Measurements from ENCODE around the gene WNK2. TPM values are rescaled to one million over a fixed set of nuclear protein-coding genes. Genes with fewer than 3 reads are reported as not detected.

The WNK2 gene
- total RNA-seq, 1 experiment from 2014 or later = 69.4 TPM

DNA sequence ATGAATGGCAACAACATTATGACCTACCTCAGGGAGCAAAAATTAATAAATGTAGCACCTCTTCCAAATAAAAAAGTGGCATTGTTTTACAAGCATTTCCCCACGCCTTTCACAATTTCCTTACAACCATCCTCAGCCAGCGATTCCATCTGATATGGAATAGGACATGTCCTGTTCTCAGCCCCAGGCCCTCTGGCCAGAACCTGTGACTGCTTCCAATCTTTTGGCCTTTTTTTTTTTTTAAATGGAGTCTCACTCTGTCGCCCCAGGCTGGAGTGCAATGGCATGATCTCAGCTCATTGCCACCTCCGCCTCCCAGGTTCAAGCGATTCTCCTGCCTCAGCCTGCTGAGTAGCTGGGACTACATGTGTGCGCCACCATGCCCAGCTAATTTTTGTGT is 16.8 kb upstream of the WNK2 start:
- Mint-ChIP-seq H3K4me1 (no peaks in the 10 kb centered on the region), H3K36me3 (ENCODE audit: insufficient read depth in 1 of 3, low read depth in 3 of 3) (no peaks in the 10 kb centered on the region), H3K27me3 (ENCODE audit: low read depth) (peaks cover under 1% of the 10 kb centered on the region; the same call in 1 of the 2 replicates), H3K4me3 (no peak overlapping the region), H3K9me3 (no peaks in the 10 kb centered on the region), H3K27ac (no peak overlapping the region)
- Histone ChIP-seq H2BK5ac (ENCODE audit: insufficient read length, low read length) (no peak overlapping the region), H4K8ac (replicated peaks; ENCODE audit: insufficient read length, low read depth, low read length) (no peak overlapping the region), H3K9ac (ENCODE audit: extremely low read depth, insufficient read length, low read length) (no peak overlapping the region), H3K79me1 (ENCODE audit: insufficient read depth, low read depth, low read length, poor library complexity, severe bottlenecking) (no peaks in the 10 kb centered on the region), H2BK20ac (ENCODE audit: low read depth, low read length, poor library complexity, severe bottlenecking) (no peak overlapping the region), H2BK12ac (ENCODE audit: insufficient read length, low read depth, low read length) (no peak overlapping the region), H4K20me1 (ENCODE audit: control insufficient read depth, insufficient read depth, insufficient read length) (no peaks in the 10 kb centered on the region), H3K4me2 (ENCODE audit: insufficient read depth, insufficient read length, low read length) (no peak overlapping the region), H3K14ac (ENCODE audit: insufficient read depth, low read length) (no peak overlapping the region), H2BK15ac (ENCODE audit: low read depth, low read length) (no peak overlapping the region), H3K4ac (ENCODE audit: low read depth, low read length) (no peak overlapping the region), H3T11ph (ENCODE audit: low read length) (no peak overlapping the region), H3K56ac (ENCODE audit: insufficient read length, low read depth, low read length) (no peak overlapping the region), H3K27ac (ENCODE audit: insufficient read length, low read depth, low read length) (no peak overlapping the region), H3K4me1 (ENCODE audit: insufficient read depth, low read length) (no peaks in the 10 kb centered on the region), H2AK5ac (ENCODE audit: insufficient read length, low read length) (no peak overlapping the region), H3K27me3 (ENCODE audit: insufficient read depth, low read length) (no peaks in the 10 kb centered on the region), H4K5ac (ENCODE audit: insufficient read length, low read depth, low read length) (no peak overlapping the region), H3K23ac (ENCODE audit: insufficient read length, low read depth, low read length) (no peak overlapping the region), H3K79me2 (ENCODE audit: insufficient read depth, low read length) (no peaks in the 10 kb centered on the region), H2AFZ (ENCODE audit: low read length) (no peak overlapping the region), H3K23me2 (ENCODE audit: insufficient read length, low read depth, low read length, poor library complexity, severe bottlenecking) (no peaks in the 10 kb centered on the region), H4K91ac (ENCODE audit: insufficient read length, low read depth, low read length) (no peak overlapping the region), H3K18ac (ENCODE audit: insufficient read length, low read depth, low read length) (no peak overlapping the region), H2BK120ac (ENCODE audit: low read depth, low read length, poor library complexity, severe bottlenecking) (no peak overlapping the region), H3K9me3 (ENCODE audit: control insufficient read depth, low read depth, low read length) (no peaks in the 10 kb centered on the region)
- no peak for DNase-seq
- no peak for TF ChIP-seq CTCF (conservative IDR thresholded peaks at IDR 0.05)
- no CpG with 5 or more reads among the region's 6 CpGs for WGBS (ENCODE audit: extremely low coverage, insufficient read length, low lambda C conversion rate)

Measured in H9 (cell line).